OCI-LY7 (cell line): ENCODE measurements around the gene LRP1B. TPM values are rescaled to one million over a fixed set of nuclear protein-coding genes. Genes with fewer than 3 reads are reported as not detected.

Experiments
- BruUV-seq: library from RNA; stranded (reverse); fragments of 400-500 nt; replicated peaks from 2 replicates; lab custom pipeline; 2021; lab: Mats Ljungman, UMichigan
- CTCF ChIA-PET: fragments of 300-600 bp; sonication (Branson Sonifier 250); formaldehyde crosslinking; loops from one replicate; lab custom pipeline; 2022; ENCODE audit warnings: antibody characterized with exemption; ENCODE audit not compliant: unreplicated experiment; lab: Charles Lee
- POLR2A ChIA-PET: fragments of 300-600 bp; sonication (Branson Sonifier 250); formaldehyde crosslinking; loops from one replicate; lab custom pipeline; 2022; ENCODE audit warnings: antibody characterized with exemption; lab: Charles Lee
- DNase-seq: peaks from one replicate; pipeline ENCODE4 v3.0.0-alpha.2; 2015; ENCODE audit warnings: low spot score
- H2AFZ ChIP-seq: fragments of 200-600 bp; sonication (generic), shearing (Covaris generic); 2 replicates; pipeline ENCODE4 v1.6.1; 2014; ENCODE audit warnings: mild to moderate bottlenecking, antibody characterized with exemption, low read length, moderate library complexity
- H3K27ac ChIP-seq: fragments of 200-600 bp; sonication (generic); 2 replicates; pipeline ENCODE4 v1.5.1; 2014; ENCODE audit warnings: mixed run types, low read depth, mild to moderate bottlenecking, moderate library complexity, low read length, inconsistent platforms; ENCODE audit not compliant: poor library complexity, severe bottlenecking
- H3K36me3 ChIP-seq: fragments of 200-600 bp; sonication (generic); 2 replicates; pipeline ENCODE4 v1.6.1; 2014; ENCODE audit warnings: mild to moderate bottlenecking, antibody characterized with exemption, low read length, moderate library complexity, mixed read lengths; ENCODE audit not compliant: insufficient read depth
- H3K4me1 ChIP-seq: fragments of 200-600 bp; sonication (generic); 2 replicates; pipeline ENCODE4 v1.5.1; 2014; ENCODE audit warnings: mild to moderate bottlenecking, low read length; ENCODE audit not compliant: insufficient read depth, poor library complexity, severe bottlenecking
- H3K4me2 ChIP-seq: fragments of 200-600 bp; sonication (generic); 2 replicates; pipeline ENCODE4 v1.6.1; 2014; ENCODE audit warnings: mild to moderate bottlenecking, low read length
- H3K4me3 ChIP-seq: fragments of 200-600 bp; sonication (generic); 2 replicates; pipeline ENCODE4 v1.5.1; 2014; ENCODE audit warnings: mild to moderate bottlenecking, low read depth, low read length; ENCODE audit not compliant: poor library complexity, severe bottlenecking
- H3K79me2 ChIP-seq: fragments of 200-600 bp; sonication (generic); 2 replicates; pipeline ENCODE4 v1.6.1; 2016; ENCODE audit warnings: low read depth, mild to moderate bottlenecking, low read length, moderate library complexity, mixed read lengths; ENCODE audit not compliant: insufficient read depth
- H3K9me2 ChIP-seq: fragments of 200-600 bp; sonication (generic); 2 replicates; pipeline ENCODE4 v1.6.1; 2016; ENCODE audit warnings: mild to moderate bottlenecking, low read length, mixed read lengths; ENCODE audit not compliant: insufficient read depth
- H3K9me3 ChIP-seq: fragments of 200-600 bp; sonication (generic); 2 replicates; pipeline ENCODE4 v1.6.1; 2014; ENCODE audit warnings: mild to moderate bottlenecking, mixed run types, low read length, mixed read lengths
- H4K20me1 ChIP-seq: fragments of 200-600 bp; sonication (generic); 2 replicates; pipeline ENCODE4 v1.6.1; 2014; ENCODE audit warnings: mild to moderate bottlenecking, antibody characterized with exemption, low read length, moderate library complexity, mixed read lengths; ENCODE audit not compliant: insufficient read depth
- EZH2phosphoT487 ChIP-seq: fragments of 200-600 bp; sonication (generic); IDR thresholded peaks from 2 replicates; pipeline ENCODE4 v1.6.1; 2018; ENCODE audit warnings: low read depth, borderline replicate concordance, mild to moderate bottlenecking, mixed run types, antibody characterized with exemption, low read length, moderate library complexity, mixed read lengths
- intact Hi-C: fragments of 100-400 bp; cut with micrococcal nuclease; formaldehyde crosslinking; loops from one replicate; pipeline ENCODE4 v1.10.0; 2022; ENCODE audit not compliant: unreplicated experiment
- total RNA-seq, 2 experiments: library from RNA; depleted of rRNA in 1 of 2; stranded (reverse); fragments of >200 nt in 1 of 2; shearing (Covaris generic) in 1 of 2; gene quantifications; 2 replicates each; pipeline ENCODE4 v1.2.3, GENCODE V29; 2014 to 2022
- TF ChIP-seq, protein P1 (sequence below): fragments of 200-600 bp; sonication (generic); conservative IDR thresholded peaks from 2 replicates; pipeline ENCODE4 v1.5.1; 2014; ENCODE audit warnings: mild to moderate bottlenecking, antibody characterized with exemption, low read length, moderate library complexity, mixed read lengths

Gene LRP1B
- total RNA-seq, 2 experiments from 2014 or later, result not detected

DNA sequence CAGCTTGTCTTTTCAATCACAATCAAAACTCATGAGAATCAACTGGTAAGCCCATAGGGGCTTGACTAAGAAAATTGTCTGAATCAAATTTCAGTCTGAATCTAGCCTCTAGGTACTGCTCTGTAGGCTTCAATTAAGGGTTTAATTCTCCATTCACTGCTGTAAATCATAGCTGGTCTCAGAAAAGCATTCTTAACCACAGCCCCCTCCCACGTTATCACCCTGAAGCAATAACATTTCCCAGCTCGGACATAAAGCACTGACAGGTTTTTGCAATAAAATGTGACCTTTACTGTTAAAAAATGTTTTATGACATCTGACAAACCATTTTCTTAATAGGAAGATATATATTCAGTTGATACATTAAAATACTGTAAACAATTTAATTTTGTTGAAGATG is 55.0 kb downstream of the LRP1B start:
- no peaks in the 10 kb centered on the region for H3K9me3 ChIP-seq
- POLR2A ChIA-PET, result no interaction called here
- no peak for DNase-seq
- H3K27ac ChIP-seq, result no peak overlapping the region
- TF ChIP-seq EZH2phosphoT487, result no peak
- TF ChIP-seq, protein P1, sequence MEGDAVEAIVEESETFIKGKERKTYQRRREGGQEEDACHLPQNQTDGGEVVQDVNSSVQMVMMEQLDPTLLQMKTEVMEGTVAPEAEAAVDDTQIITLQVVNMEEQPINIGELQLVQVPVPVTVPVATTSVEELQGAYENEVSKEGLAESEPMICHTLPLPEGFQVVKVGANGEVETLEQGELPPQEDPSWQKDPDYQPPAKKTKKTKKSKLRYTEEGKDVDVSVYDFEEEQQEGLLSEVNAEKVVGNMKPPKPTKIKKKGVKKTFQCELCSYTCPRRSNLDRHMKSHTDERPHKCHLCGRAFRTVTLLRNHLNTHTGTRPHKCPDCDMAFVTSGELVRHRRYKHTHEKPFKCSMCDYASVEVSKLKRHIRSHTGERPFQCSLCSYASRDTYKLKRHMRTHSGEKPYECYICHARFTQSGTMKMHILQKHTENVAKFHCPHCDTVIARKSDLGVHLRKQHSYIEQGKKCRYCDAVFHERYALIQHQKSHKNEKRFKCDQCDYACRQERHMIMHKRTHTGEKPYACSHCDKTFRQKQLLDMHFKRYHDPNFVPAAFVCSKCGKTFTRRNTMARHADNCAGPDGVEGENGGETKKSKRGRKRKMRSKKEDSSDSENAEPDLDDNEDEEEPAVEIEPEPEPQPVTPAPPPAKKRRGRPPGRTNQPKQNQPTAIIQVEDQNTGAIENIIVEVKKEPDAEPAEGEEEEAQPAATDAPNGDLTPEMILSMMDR, result no peak
- no peaks in the 10 kb centered on the region for H3K4me1 ChIP-seq
- intact Hi-C loops, result no loop called here
- no peaks in the 10 kb centered on the region for H3K79me2 ChIP-seq
- H3K4me2 ChIP-seq, result no peak overlapping the region
- no TSS peak for BruUV-seq
- CTCF ChIA-PET, result no interaction called here
- no peaks in the 10 kb centered on the region for H4K20me1 ChIP-seq
- no peaks in the 10 kb centered on the region for H3K9me2 ChIP-seq
- H3K36me3 ChIP-seq, result no peaks in the 10 kb centered on the region
- H3K4me3 ChIP-seq, result no peak overlapping the region
- no peak overlapping the region; the same call in 1 of the 2 replicates for H2AFZ ChIP-seq

DNA sequence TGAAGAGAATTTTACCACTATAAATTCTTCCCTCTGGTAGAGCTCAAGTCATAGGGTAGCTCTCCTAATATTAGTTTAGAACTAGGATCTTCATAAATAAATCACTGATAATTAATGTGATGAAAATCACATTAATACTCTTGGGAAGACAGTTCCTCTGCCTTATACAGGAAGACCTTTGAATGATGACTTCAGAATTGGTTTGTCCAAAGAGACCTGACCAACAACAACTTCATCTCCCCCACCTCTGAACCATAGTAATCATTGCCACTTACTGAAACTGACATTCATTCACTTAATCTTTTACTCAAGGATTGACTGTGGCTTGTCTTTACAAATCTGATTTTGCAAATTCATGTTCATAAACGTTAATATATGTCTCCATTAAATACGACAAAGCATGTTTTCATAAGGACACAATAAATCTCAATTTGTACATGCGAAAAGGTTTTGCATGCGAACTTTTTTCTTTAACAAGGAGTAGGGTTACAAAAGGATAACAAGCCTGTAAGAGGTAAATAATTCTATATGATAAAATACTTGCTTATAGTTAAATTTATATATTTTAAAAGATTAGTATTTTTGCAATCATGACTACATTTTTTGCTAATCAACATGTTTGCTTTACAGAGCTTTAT is 61.4 kb downstream of the LRP1B start:
- H3K9me3 ChIP-seq, result no peaks in the 10 kb centered on the region
- CTCF ChIA-PET, result no interaction called here
- no TSS peak for BruUV-seq
- H3K79me2 ChIP-seq, result no peaks in the 10 kb centered on the region
- TF ChIP-seq EZH2phosphoT487, result no peak
- TF ChIP-seq, protein P1, result no peak
- H3K4me2 ChIP-seq, result no peak overlapping the region
- intact Hi-C loops, result no loop called here
- no peaks in the 10 kb centered on the region for H4K20me1 ChIP-seq
- DNase-seq, result no peak
- H3K9me2 ChIP-seq, result no peaks in the 10 kb centered on the region
- H2AFZ ChIP-seq, result no peak overlapping the region
- H3K36me3 ChIP-seq, result no peaks in the 10 kb centered on the region
- H3K4me1 ChIP-seq, result no peaks in the 10 kb centered on the region
- POLR2A ChIA-PET, result no interaction called here
- H3K27ac ChIP-seq, result no peak overlapping the region
- H3K4me3 ChIP-seq, result no peak overlapping the region

DNA sequence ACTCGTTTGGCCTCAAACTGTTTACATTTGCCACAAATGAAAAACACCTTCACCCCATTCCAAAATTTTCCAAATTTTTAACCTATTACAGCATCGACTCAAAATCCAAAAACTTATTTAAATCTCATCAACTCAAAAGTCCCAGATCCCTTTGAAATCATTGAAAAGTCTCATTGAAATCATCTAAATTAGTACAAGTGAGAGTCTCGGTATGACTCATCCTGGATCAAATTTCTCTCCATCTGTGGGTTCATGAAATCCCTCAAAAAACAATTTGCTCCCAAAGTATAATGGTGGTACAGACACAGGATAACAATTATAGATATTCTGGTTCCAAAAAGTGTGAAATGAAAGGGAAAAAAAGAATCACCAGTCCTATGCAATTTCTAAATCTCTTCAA is 65.1 kb downstream of the LRP1B start:
- Histone ChIP-seq H3K4me3 (no peak overlapping the region), H4K20me1 (no peaks in the 10 kb centered on the region), H3K4me1 (no peaks in the 10 kb centered on the region), H2AFZ (no peak overlapping the region), H3K9me3 (no peaks in the 10 kb centered on the region), H3K4me2 (no peak overlapping the region), H3K36me3 (no peaks in the 10 kb centered on the region), H3K79me2 (no peaks in the 10 kb centered on the region), H3K9me2 (no peaks in the 10 kb centered on the region), H3K27ac (no peak overlapping the region)
- no peak for DNase-seq
- BruUV-seq, result no TSS peak
- TF ChIP-seq, protein P1, result no peak
- no peak for TF ChIP-seq EZH2phosphoT487
- intact Hi-C loops, result no loop called here
- CTCF ChIA-PET, result no interaction called here
- POLR2A ChIA-PET, result interaction anchor here (0.7 kb wide), 1 partner anchor 519 kb away, joined by 3 read pairs; no protein-coding TSS in a partner anchor
